HTERT RPE-1 (cell line): ENCODE results near the gene SLC35F3.

Experiments
- in situ Hi-C: fragments of 300-500 bp; cut with MboI; formaldehyde crosslinking; loops from 4 replicates; pipeline ENCODE4 v1.14.3; 2020; ENCODE audit warnings: low sequenced_read_pairs

SLC35F3 gene

GRCh38 chr1:234216116-234216703, 311.7 kb downstream of the SLC35F3 start:
- in situ Hi-C loops: no loop called here

- in situ Hi-C loops: no loop called here
Observed at GRCh38 chr1:234217316-234217840, 312.9 kb downstream of the SLC35F3 start.

GRCh38 chr1:234218078-234218477, 313.6 kb downstream of the SLC35F3 start:
- in situ Hi-C loops: no loop called here

- in situ Hi-C loops: no loop called here
Observed at GRCh38 chr1:234219711-234220110, 315.2 kb downstream of the SLC35F3 start.

GRCh38 chr1:234221601-234222000, 317.1 kb downstream of the SLC35F3 start:
- in situ Hi-C loops: no loop called here

GRCh38 chr1:234222561-234223280, 318.2 kb downstream of the SLC35F3 start:
- in situ Hi-C loops: no loop called here

- in situ Hi-C loops: no loop called here
Observed at GRCh38 chr1:234226113-234226818, 321.8 kb downstream of the SLC35F3 start.

- in situ Hi-C loops: no loop called here
Observed at GRCh38 chr1:234226819-234227165, 322.3 kb downstream of the SLC35F3 start.

- in situ Hi-C loops: no loop called here
Observed at GRCh38 chr1:234229581-234230387, 325.3 kb downstream of the SLC35F3 start.

- in situ Hi-C loops: no loop called here
Observed at GRCh38 chr1:234230414-234230862, 326.0 kb downstream of the SLC35F3 start.

GRCh38 chr1:234231061-234231892, 326.8 kb downstream of the SLC35F3 start:
- in situ Hi-C loops: no loop called here

GRCh38 chr1:234231893-234232276, 327.4 kb downstream of the SLC35F3 start:
- in situ Hi-C loops: no loop called here

- in situ Hi-C loops: no loop called here
Observed at GRCh38 chr1:234234199-234234598, 329.7 kb downstream of the SLC35F3 start.

- in situ Hi-C loops: no loop called here
Observed at GRCh38 chr1:234235434-234235881, 331.0 kb downstream of the SLC35F3 start.

- in situ Hi-C loops: no loop called here
Observed at GRCh38 chr1:234237393-234237792, 332.9 kb downstream of the SLC35F3 start.

- in situ Hi-C loops: no loop called here
Observed at GRCh38 chr1:234238060-234238459, 333.6 kb downstream of the SLC35F3 start.

- in situ Hi-C loops: no loop called here
Observed at GRCh38 chr1:234239515-234239914, 335.0 kb downstream of the SLC35F3 start.

GRCh38 chr1:234239936-234240335, 335.5 kb downstream of the SLC35F3 start:
- in situ Hi-C loops: no loop called here

- in situ Hi-C loops: no loop called here
Observed at GRCh38 chr1:234240680-234241079, 336.2 kb downstream of the SLC35F3 start.

GRCh38 chr1:234241941-234242490, 337.5 kb downstream of the SLC35F3 start:
- in situ Hi-C loops: no loop called here
